Caco-2 (cell line): Measurements from ENCODE around the gene MICAL3. TPM values are rescaled to one million over a fixed set of nuclear protein-coding genes. Genes with fewer than 3 reads are reported as not detected.

Experiments used
- BruUV-seq: library from RNA; stranded (reverse); fragments of 400-500 nt; replicated peaks from 2 replicates; lab custom pipeline; 2021; lab: Mats Ljungman, UMichigan
- CTCF ChIA-PET: fragments of 300-600 bp; sonication (Branson Sonifier 250); formaldehyde crosslinking; loops from one replicate; lab custom pipeline; 2022; ENCODE audit warnings: antibody characterized with exemption; lab: Charles Lee
- POLR2A ChIA-PET: fragments of 300-600 bp; sonication (Branson Sonifier 250); formaldehyde crosslinking; loops from one replicate; lab custom pipeline; 2022; ENCODE audit warnings: antibody characterized with exemption; lab: Charles Lee
- DNase-seq, 2 experiments: peaks; one replicate each; pipeline versions ENCODE4 v3.0.0 to v3.0.0-alpha.2; 2020 to 2022
- H3K27me3 ChIP-seq: replicated peaks from 2 replicates; pipeline ENCODE4 v1.6.0; 2011; ENCODE audit warnings: low read length; ENCODE audit not compliant: control insufficient read depth, insufficient read depth
- H3K36me3 ChIP-seq: 2 replicates; pipeline ENCODE4 v1.5.1; 2011; ENCODE audit warnings: low read length; ENCODE audit not compliant: control insufficient read depth, insufficient read depth
- H3K4me1 ChIP-seq: fragments of 250-450 bp; sonication (Bioruptor Pico); 2 replicates; pipeline ENCODE4 v1.5.1; 2020; ENCODE audit warnings: mild to moderate bottlenecking
- H3K4me3 ChIP-seq: 2 replicates; pipeline ENCODE4 v1.5.1; 2011; ENCODE audit warnings: low read depth, mild to moderate bottlenecking, control low read depth, low read length
- H3K9me3 ChIP-seq: fragments of 250-450 bp; sonication (Bioruptor Pico); 2 replicates; pipeline ENCODE4 v1.5.1; 2020; ENCODE audit warnings: mild to moderate bottlenecking, moderate library complexity
- H3K27ac Mint-ChIP-seq: one replicate; pipeline ENCODE4 v1.8.0; 2022; ENCODE audit warnings: mixed read lengths; ENCODE audit not compliant: unreplicated experiment
- H3K27me3 Mint-ChIP-seq: one replicate; pipeline ENCODE4 v1.8.0; 2022; ENCODE audit warnings: mixed read lengths; ENCODE audit not compliant: insufficient read depth, unreplicated experiment
- H3K36me3 Mint-ChIP-seq: one replicate; pipeline ENCODE4 v1.8.0; 2022; ENCODE audit warnings: mild to moderate bottlenecking, mixed read lengths; ENCODE audit not compliant: insufficient read depth, unreplicated experiment
- H3K4me1 Mint-ChIP-seq: one replicate; pipeline ENCODE4 v1.8.0; 2022; ENCODE audit warnings: low read depth, mixed read lengths; ENCODE audit not compliant: unreplicated experiment
- H3K4me3 Mint-ChIP-seq: one replicate; pipeline ENCODE4 v1.8.0; 2022; ENCODE audit warnings: mild to moderate bottlenecking, moderate library complexity, mixed read lengths; ENCODE audit not compliant: unreplicated experiment
- H3K9me3 Mint-ChIP-seq: one replicate; pipeline ENCODE4 v1.8.0; 2022; ENCODE audit warnings: mixed read lengths; ENCODE audit not compliant: unreplicated experiment
- CTCF ChIP-seq, 2 experiments: fragments of 200-600 bp in 1 of 2; IDR thresholded peaks; 1 replicate in 1 of 2; 2 replicates in 1 of 2; pipeline versions ENCODE4 v1.5.1 to v1.8.0; 2011 to 2022; ENCODE audit warnings: antibody characterized with exemption in 1 of 2, control low read depth in 1 of 2, inconsistent platforms in 1 of 2, low read depth in 1 of 2, low read length in 1 of 2, mild to moderate bottlenecking in 1 of 2, moderate library complexity in 1 of 2; ENCODE audit not compliant: insufficient read depth in 1 of 2, severe bottlenecking in 1 of 2, unreplicated experiment in 1 of 2
- intact Hi-C: fragments of 100-400 bp; cut with micrococcal nuclease; formaldehyde crosslinking; loops from one replicate; pipeline ENCODE4 v1.10.0; 2022; ENCODE audit not compliant: unreplicated experiment
- total RNA-seq: library from RNA; stranded (reverse); gene quantifications from 2 replicates; pipeline ENCODE4 v1.2.3, GENCODE V29; 2022

MICAL3 gene
- total RNA-seq, 1 experiment from 2014 or later = 65.6 TPM

- no peaks in the 10 kb centered on the region for H3K9me3 ChIP-seq
- BruUV-seq = no TSS peak
- H3K36me3 ChIP-seq = no peaks in the 10 kb centered on the region
- POLR2A ChIA-PET = no interaction called here
- no peak for TF ChIP-seq CTCF (IDR thresholded peaks at IDR 0.05; ENCODE audit: insufficient read depth in 1 of 2, low read depth in 1 of 2, low read length in 1 of 2, severe bottlenecking in 1 of 2, unreplicated experiment in 1 of 2)
- peaks cover 54% of the 10 kb centered on the region for H3K4me1 ChIP-seq
- H3K36me3 Mint-ChIP-seq = peaks cover 15% of the 10 kb centered on the region
- CTCF ChIA-PET = no interaction called here
- peaks cover 38% of the 10 kb centered on the region for H3K4me1 Mint-ChIP-seq
- no peaks in the 10 kb centered on the region for H3K9me3 Mint-ChIP-seq
- intact Hi-C loops = no loop called here
- peak overlapping the region; percentile 99 for H3K27ac Mint-ChIP-seq
- H3K27me3 Mint-ChIP-seq = no peaks in the 10 kb centered on the region
- H3K27me3 ChIP-seq = no peaks in the 10 kb centered on the region
- H3K4me3 Mint-ChIP-seq = no peak overlapping the region
- no peak overlapping the region for H3K4me3 ChIP-seq
- peak in 1 of 2 experiments; percentile 34 for DNase-seq
Measured at GRCh38 chr22:17974087-17974486, 50.3 kb downstream of the MICAL3 start.

GRCh38 chr22:17973217-17973616 lies 51.1 kb downstream of the MICAL3 start:
- no peak overlapping the region for H3K4me3 ChIP-seq
- no peak for TF ChIP-seq CTCF (IDR thresholded peaks at IDR 0.05; ENCODE audit: insufficient read depth in 1 of 2, low read depth in 1 of 2, low read length in 1 of 2, severe bottlenecking in 1 of 2, unreplicated experiment in 1 of 2)
- no peaks in the 10 kb centered on the region for H3K27me3 Mint-ChIP-seq
- no TSS peak for BruUV-seq
- H3K4me3 Mint-ChIP-seq = peak overlapping the region; percentile 76
- no peak for DNase-seq
- peak overlapping the region; percentile 99 for H3K27ac Mint-ChIP-seq
- no peaks in the 10 kb centered on the region for H3K36me3 ChIP-seq
- H3K9me3 Mint-ChIP-seq = no peaks in the 10 kb centered on the region
- no peaks in the 10 kb centered on the region for H3K27me3 ChIP-seq
- H3K4me1 ChIP-seq = peaks cover 54% of the 10 kb centered on the region
- CTCF ChIA-PET = no interaction called here
- POLR2A ChIA-PET = no interaction called here
- H3K9me3 ChIP-seq = no peaks in the 10 kb centered on the region
- intact Hi-C loops = loop anchor here (2.0 kb wide), 1 partner anchor 28 kb away; no protein-coding TSS in a partner anchor
- H3K36me3 Mint-ChIP-seq = peaks cover 20% of the 10 kb centered on the region
- peaks cover 39% of the 10 kb centered on the region for H3K4me1 Mint-ChIP-seq

- intact Hi-C loops = loop anchor here (2.0 kb wide), 1 partner anchor 28 kb away; no protein-coding TSS in a partner anchor
- Mint-ChIP-seq H3K4me3 (peak overlapping the region; percentile 76), H3K36me3 (peaks cover 21% of the 10 kb centered on the region), H3K4me1 (peaks cover 45% of the 10 kb centered on the region), H3K9me3 (no peaks in the 10 kb centered on the region), H3K27me3 (no peaks in the 10 kb centered on the region), H3K27ac (peak overlapping the region; percentile 99)
- no peak overlapping the region for H3K4me3 ChIP-seq
- ChIA-PET CTCF (no interaction called here), POLR2A (no interaction called here)
- TF ChIP-seq CTCF (IDR thresholded peaks at IDR 0.05; ENCODE audit: insufficient read depth in 1 of 2, low read depth in 1 of 2, low read length in 1 of 2, severe bottlenecking in 1 of 2, unreplicated experiment in 1 of 2) = no peak
- peak; percentile 51 to 59 for DNase-seq
- H3K27me3 ChIP-seq = no peaks in the 10 kb centered on the region
- BruUV-seq = no TSS peak
- no peaks in the 10 kb centered on the region for H3K9me3 ChIP-seq
- H3K36me3 ChIP-seq = no peaks in the 10 kb centered on the region
- peaks cover 51% of the 10 kb centered on the region for H3K4me1 ChIP-seq
Measured at GRCh38 chr22:17972385-17973191, 51.8 kb downstream of the MICAL3 start.
